ENCODE results near the gene WIPF3.

Gene WIPF3

DNA sequence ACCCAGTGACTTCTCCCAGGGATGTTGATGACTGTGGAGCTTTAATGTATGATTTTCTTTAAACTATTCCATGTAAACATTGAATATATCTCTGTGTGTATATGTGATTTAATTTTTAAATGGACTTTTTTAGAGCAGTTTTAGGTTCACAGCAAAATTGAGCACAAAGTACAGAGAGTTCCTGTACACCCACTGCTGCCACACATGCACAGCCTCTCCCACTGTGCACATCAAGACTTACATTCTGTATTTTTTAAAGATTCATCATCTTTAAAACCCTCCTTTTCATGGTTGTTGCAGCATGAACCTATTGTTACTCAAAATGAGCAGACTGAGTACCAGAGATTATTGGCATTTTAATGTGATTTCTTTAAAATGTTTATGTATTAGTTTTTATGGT, 51.3 kb downstream of the WIPF3 start:
- TF ChIP-seq, protein P1, sequence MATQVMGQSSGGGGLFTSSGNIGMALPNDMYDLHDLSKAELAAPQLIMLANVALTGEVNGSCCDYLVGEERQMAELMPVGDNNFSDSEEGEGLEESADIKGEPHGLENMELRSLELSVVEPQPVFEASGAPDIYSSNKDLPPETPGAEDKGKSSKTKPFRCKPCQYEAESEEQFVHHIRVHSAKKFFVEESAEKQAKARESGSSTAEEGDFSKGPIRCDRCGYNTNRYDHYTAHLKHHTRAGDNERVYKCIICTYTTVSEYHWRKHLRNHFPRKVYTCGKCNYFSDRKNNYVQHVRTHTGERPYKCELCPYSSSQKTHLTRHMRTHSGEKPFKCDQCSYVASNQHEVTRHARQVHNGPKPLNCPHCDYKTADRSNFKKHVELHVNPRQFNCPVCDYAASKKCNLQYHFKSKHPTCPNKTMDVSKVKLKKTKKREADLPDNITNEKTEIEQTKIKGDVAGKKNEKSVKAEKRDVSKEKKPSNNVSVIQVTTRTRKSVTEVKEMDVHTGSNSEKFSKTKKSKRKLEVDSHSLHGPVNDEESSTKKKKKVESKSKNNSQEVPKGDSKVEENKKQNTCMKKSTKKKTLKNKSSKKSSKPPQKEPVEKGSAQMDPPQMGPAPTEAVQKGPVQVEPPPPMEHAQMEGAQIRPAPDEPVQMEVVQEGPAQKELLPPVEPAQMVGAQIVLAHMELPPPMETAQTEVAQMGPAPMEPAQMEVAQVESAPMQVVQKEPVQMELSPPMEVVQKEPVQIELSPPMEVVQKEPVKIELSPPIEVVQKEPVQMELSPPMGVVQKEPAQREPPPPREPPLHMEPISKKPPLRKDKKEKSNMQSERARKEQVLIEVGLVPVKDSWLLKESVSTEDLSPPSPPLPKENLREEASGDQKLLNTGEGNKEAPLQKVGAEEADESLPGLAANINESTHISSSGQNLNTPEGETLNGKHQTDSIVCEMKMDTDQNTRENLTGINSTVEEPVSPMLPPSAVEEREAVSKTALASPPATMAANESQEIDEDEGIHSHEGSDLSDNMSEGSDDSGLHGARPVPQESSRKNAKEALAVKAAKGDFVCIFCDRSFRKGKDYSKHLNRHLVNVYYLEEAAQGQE (IDR thresholded peaks at IDR 0.05; ENCODE audit: insufficient replicate concordance, low read depth), result no peak
- TF ChIP-seq GABPA (IDR thresholded peaks at IDR 0.05; ENCODE audit: low read depth), result no peak
- no peak for TF ChIP-seq SPI1 (IDR thresholded peaks at IDR 0.05; ENCODE audit: borderline replicate concordance, low read depth)
- TF ChIP-seq POLR2AphosphoS5 (IDR thresholded peaks at IDR 0.05; ENCODE audit: low read depth), result no peak
- TF ChIP-seq, protein P2, sequence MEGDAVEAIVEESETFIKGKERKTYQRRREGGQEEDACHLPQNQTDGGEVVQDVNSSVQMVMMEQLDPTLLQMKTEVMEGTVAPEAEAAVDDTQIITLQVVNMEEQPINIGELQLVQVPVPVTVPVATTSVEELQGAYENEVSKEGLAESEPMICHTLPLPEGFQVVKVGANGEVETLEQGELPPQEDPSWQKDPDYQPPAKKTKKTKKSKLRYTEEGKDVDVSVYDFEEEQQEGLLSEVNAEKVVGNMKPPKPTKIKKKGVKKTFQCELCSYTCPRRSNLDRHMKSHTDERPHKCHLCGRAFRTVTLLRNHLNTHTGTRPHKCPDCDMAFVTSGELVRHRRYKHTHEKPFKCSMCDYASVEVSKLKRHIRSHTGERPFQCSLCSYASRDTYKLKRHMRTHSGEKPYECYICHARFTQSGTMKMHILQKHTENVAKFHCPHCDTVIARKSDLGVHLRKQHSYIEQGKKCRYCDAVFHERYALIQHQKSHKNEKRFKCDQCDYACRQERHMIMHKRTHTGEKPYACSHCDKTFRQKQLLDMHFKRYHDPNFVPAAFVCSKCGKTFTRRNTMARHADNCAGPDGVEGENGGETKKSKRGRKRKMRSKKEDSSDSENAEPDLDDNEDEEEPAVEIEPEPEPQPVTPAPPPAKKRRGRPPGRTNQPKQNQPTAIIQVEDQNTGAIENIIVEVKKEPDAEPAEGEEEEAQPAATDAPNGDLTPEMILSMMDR (IDR thresholded peaks at IDR 0.05; ENCODE audit: insufficient read depth, low read length), result no peak
- Histone ChIP-seq H3K27me3 (ENCODE audit: insufficient read depth, poor library complexity, severe bottlenecking) (no peaks in the 10 kb centered on the region), H3K4me3 (replicated peaks; ENCODE audit: insufficient read depth, low read length) (no peak overlapping the region), H3K27ac (replicated peaks) (no peak overlapping the region)
- DNase-seq (ENCODE audit: low read depth in 1 of 2, low spot score in 1 of 2), result no peak

DNA sequence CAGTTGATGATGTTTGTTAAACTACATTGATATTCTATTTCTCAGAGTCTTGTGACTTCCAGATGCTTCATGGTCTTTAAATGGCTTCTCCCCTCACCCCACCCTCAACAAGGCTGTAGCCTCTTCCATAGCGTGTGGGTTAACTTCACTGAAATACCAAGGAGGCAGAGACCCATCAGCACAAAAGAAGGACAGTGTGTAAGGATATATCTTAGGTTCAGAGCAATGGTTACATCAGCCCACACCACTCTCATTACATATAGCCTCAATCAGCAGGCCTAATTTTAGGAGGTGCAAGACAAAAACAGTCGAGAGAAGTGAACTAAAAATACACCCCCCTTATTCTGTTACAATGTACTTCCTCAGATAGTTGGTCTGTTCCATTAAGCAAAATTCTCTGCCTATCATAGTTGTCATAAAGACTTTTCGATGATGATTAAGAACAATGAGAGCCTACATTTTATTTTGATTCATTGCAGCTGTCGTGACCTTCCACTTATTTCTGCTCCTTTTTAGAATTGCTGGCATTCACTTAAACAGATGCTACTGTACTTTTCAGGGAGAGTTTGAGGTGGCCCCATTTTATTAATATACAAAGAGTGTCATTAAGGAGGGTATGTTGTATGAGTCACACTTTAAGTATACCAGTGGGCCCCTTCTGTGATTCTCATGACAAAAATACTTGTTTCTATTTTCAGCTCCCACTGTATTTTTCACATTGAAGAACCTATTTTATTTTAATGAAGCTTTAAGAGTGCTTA, 52.1 kb downstream of the WIPF3 start:
- Histone ChIP-seq H3K27ac (replicated peaks) (no peak overlapping the region), H3K27me3 (ENCODE audit: insufficient read depth, poor library complexity, severe bottlenecking) (no peaks in the 10 kb centered on the region), H3K4me3 (replicated peaks; ENCODE audit: insufficient read depth, low read length) (no peak overlapping the region)
- no peak for DNase-seq (ENCODE audit: low read depth in 1 of 2, low spot score in 1 of 2)
- no peak for TF ChIP-seq SPI1 (IDR thresholded peaks at IDR 0.05; ENCODE audit: borderline replicate concordance, low read depth)
- TF ChIP-seq, protein P2 (IDR thresholded peaks at IDR 0.05; ENCODE audit: insufficient read depth, low read length), result no peak

DNA sequence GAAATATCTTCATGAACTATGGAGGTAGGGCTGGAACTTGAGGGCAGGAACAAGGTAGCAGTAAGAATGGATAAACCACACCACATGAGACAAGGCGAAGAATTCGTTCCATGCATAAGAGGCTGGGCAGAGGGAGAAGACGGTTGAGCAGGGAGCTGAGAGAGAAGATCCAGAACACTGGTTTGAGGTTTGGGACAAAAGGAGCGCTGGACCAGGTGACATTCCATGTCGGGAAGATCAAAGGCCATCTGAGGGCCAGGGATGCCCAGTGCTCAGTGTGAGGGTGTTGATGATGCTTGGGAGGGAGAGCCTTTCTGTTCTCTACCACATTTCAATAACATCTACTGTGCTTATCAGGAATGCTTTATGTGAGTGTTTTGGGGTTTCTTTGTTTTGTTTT, 52.8 kb downstream of the WIPF3 start:
- DNase-seq (ENCODE audit: low read depth in 1 of 2, low spot score in 1 of 2), result no peak
- TF ChIP-seq, protein P1 (IDR thresholded peaks at IDR 0.05; ENCODE audit: insufficient replicate concordance, low read depth), result no peak
- TF ChIP-seq SPI1 (IDR thresholded peaks at IDR 0.05; ENCODE audit: borderline replicate concordance, low read depth), result no peak
- TF ChIP-seq, protein P2 (IDR thresholded peaks at IDR 0.05; ENCODE audit: insufficient read depth, low read length), result no peak
- TF ChIP-seq POLR2AphosphoS5 (IDR thresholded peaks at IDR 0.05; ENCODE audit: low read depth), result no peak
- TF ChIP-seq GABPA (IDR thresholded peaks at IDR 0.05; ENCODE audit: low read depth), result no peak
- no peak overlapping the region for H3K27ac ChIP-seq (replicated peaks)

More for the DNA sequence above, 52.8 kb downstream of the WIPF3 start:
- no peak overlapping the region for H3K4me3 ChIP-seq (replicated peaks; ENCODE audit: insufficient read depth, low read length)
- H3K27me3 ChIP-seq (ENCODE audit: insufficient read depth, poor library complexity, severe bottlenecking), result no peaks in the 10 kb centered on the region

Measured in HL-60 (cell line).